Hematopoietic multipotent progenitor cell treated with erythropoietin and hydrocortisone succinate and interleukin-3 and kit ligand, for 4 days (in vitro differentiated cells): ENCODE measurements around the gene COX7A2.

Source experiments
- DNase-seq: peaks from one replicate; pipeline ENCODE4 v3.0.0-alpha.2; 2015

COX7A2 gene

DNA sequence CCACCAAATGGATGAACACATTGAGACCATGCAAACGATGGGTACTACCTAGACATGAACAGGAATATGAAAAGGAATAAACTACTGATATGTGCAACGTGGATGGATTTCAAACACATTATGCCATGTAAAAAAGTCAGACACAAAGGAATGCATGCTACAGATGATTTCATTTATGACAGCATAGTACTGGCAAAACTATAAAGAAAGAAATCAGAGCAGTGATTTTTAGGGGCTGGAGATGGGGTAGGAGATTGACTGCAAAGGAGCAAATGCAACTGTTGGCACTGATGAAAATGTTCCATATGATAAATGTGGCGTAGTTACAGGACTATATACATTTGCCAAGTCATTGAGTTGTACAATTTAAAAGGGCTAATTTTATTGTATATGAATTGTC lies 24.3 kb downstream of the COX7A2 start:
- no peak for DNase-seq

GRCh38 chr6:75217193-75217592 lies 26.4 kb downstream of the COX7A2 start:
- DNase-seq, result no peak

DNA sequence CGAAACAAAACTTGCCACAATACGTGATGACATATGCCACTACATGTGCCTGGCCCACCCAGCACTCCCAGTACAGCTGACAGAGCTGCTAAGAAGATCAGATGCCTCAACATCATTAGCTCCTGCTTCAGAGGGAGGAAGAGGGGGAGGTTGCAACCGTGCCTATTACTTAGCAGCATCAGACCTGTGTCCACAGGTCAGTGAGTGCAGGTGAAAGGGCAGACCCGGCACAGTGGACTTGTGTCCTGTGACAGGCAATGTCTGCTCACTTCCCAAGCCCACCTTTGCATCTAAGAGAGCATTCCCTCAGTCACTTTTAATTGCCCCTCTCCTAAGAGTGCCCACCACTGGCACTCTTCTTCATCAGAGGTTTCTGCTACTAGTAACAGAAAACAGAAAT lies 28.3 kb downstream of the COX7A2 start:
- no peak for DNase-seq

GRCh38 chr6:75213732-75214131 lies 29.9 kb downstream of the COX7A2 start:
- DNase-seq, result no peak

DNA sequence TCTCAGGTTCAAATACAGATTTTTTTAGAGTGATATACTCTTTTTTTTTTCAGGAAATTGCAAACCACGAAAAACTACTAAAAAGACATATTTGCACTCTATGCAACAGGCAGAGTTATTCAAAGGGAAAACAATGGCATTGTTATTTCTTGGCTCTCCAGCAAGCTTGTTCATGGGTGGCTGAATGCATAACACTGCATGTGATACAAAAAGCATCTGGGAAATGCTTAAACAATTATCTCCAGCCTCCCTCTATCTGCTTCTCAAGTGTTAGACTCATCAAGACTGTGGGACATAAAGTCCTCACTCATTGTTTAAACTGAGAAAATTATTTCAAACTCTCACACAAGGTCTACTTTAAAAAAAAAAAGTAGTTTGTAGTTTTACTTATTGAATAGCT lies 30.5 kb downstream of the COX7A2 start:
- DNase-seq, result no peak

DNA sequence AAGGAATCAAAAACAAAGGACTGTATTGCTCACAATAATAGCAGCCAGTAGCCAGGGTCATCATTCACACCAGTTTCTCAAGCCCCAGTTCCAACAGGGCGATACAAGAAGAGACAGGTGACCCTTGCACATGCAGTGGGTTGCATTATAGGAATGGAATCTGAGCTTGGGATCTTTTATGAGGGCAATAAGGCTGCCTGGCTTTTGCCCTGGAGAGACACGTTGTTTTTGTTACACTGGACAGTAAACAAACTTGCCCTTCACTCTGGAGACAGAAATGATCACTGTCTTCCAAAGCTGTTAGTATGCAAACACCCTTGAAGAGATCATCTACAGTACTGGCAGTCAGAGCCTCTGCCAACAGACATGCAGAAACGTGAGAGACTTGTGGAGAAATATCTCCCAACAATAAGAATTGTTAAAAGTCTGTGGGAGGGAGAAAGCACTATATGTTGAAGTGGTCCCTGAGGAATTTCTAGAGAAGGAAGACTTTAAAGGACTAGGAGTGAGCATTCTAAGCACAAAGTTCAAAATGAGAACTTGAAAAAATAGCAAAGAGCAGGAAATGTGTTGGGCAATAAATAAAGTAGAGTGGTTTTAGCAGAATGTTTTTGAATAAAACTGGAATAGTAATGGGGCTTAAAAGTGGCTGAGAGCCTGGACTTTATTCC lies 31.5 kb downstream of the COX7A2 start:
- DNase-seq, result no peak

DNA sequence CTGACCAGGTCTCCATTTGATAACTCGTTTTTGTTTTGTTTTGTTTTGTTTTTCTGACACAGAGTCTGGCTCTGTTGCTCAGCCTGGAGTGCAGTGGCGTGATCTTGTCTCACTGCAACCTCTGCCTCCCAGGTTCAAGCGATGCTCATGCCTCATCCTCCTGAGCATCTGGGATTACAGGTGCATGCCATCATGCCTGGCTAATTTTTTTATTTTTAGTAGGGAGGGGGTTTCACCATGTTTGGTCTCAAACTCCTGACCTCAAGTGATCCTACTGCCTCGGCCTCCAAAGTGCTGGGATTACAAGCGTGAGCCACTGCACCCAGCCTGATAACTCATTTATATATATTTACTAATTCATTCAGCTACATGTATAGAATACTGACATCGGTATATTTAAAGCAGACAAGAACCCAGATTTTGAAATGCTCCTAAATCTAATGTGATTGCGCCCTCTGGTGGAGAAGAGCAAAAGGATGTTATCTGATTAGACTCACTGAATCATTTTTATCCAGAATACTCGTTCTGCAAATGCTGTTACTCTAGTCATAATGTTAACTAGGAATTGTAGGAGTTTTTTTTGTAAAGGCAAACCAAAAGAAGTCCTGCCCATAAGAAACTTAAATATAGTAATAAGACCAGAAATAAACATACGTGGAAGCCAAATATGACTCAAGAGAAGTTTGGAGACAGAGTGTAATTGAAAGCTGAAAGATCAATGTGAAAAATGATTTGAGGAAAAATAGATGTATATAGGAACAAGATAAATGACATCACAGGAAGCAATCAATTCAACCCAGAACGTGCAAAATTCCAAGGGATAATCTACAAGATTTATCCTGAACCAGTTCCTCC lies 32.5 kb downstream of the COX7A2 start:
- DNase-seq, result peak; percentile 87

DNA sequence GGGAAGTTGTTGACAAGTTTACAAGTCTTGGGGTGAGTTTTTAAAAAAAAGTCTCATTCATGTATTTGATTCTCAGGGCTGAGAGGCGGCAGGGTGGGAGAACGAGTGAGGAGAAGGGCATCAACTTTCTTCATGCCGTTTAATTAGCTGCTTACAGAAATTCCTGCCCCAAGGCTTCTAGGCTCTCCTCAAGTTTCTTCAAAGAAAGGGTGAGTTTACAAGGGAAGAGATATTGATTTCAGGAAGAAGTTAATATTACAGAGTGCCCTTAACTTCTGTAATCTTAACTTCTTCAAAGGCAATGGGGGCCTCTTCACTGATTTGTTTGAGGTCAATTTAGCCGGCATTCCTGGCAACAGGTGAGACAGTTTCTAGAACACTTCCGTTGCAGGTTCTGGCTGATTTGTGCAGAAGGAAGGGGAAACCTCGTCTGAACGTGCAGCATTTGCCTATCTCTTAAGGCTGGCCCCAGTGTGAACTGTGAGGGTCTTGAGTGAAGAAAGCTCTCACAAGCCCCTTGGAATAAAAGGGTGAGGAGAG lies 34.3 kb downstream of the COX7A2 start:
- DNase-seq, result no peak

- peak; percentile 89 for DNase-seq
Measured at GRCh38 chr6:75208298-75209183, 35.1 kb downstream of the COX7A2 start.

DNA sequence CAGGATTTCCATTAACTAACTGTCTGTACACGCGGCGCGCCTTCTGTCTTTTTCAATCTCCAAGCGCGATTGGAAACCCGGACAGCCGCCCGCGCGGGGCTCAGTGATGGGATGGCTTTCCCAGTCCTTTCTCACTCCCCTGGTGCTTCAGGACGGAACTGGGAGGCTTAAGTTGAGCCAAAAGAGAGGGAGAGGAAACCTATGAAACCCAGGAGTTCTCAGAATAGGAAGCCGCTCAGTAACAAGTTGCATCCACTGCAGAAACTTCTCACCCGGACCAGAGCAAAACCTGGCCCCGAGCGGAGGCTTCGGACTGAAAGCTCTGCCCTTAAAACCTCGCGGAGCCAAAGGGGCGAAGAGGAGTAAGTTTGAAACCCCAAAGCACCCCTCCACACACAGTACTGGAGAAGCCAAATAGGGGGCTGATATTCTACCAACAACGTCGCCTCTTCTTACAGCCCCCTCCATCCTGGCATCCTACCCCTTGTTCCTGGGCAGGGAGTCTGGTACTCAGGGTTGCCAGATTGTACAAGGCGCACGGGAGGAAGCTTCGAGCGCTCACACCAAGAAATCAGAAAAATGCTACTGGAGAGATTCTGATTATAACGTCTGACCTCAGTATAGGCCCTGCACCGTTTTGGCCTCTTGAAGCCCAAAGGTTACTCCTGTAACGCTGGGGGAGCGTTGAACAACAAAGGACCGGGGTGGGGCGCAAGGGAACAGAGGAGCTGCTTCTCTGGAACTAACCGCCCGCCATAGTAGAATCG lies 36.8 kb downstream of the COX7A2 start:
- DNase-seq, result no peak

DNA sequence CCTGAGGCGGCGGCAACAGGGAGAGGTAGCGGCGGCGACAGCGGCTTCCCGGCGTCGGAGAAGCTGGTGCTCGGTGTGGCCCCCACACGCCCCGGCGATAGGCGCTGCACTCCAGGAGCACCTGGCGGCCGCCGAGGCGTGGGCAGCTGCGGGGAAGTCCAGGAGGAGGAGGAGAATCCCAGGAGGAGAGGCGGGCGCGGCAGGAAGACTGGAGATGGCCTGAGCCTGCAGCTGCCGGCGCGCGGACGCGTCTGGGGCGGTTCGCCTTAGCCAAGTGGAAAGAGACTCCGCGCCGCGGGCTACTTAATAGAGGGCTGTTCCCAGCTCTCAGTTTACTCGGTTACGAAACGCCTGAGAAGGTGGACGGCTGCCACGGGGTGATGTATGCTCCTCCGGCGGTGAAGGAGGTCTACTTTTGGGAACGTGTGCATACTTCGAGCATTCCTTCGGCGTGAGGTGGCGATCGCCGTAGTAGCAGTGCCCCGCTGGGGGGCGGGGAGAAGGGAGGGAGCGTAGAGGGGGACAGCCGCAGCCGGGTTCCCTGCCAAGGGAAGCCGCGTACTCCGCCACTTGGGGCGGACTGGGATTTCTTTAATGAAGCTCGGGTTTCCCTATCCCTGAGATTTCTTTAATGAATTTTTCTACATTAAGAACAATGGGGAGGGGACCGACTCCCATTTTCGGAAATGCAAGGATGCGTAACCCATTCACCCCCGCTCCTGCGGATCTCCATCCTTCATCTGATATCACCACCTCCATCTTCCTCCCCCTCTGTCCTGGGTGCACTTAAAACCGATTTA lies 37.6 kb downstream of the COX7A2 start, which contains the start of gene COL12A1:
Gene COL12A1 (minus strand): TSS at position 278 of the 800 bp plus-strand sequence. CDS start 3,261 bp downstream, outside the sequence.
- DNase-seq, result peak; percentile 24

- DNase-seq, result peak; percentile 39
Measured at GRCh38 chr6:75204959-75205775, 38.4 kb downstream of the COX7A2 start.

DNA sequence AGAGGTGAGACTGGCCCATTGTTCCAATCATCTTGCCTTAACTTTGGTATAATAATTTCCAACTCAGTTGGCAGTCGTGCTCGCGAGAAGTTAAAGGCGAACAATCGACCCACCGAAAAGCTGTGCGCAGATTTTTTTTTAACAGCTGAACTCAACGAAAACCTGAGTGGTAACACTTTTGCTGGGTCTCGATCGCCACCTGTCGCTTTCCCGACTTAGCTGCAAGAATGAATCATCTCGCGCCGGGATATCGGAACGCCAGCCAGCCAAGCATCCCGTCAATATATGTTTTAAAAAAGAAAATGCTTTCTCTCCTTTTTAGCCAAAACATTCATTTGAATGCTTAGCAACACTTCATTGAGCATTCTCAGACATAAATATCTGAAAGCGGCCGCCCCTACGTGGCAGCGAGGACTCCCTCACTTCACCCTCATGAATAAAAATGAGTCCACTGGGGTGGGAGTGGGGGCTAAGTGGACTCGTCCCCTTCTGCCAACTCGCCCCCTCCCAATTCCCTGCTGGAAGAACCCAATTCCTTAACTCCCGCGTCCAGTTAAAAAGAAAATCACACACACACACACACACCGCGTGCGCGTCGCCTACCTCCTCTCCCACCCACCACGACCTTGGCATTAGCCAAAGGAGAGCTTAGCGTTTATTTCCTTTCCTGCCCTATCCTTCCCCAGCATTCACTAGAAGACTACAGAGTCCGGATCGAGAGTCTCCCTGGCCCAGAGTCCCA lies 39.2 kb downstream of the COX7A2 start:
- DNase-seq, result peak; percentile 73

DNA sequence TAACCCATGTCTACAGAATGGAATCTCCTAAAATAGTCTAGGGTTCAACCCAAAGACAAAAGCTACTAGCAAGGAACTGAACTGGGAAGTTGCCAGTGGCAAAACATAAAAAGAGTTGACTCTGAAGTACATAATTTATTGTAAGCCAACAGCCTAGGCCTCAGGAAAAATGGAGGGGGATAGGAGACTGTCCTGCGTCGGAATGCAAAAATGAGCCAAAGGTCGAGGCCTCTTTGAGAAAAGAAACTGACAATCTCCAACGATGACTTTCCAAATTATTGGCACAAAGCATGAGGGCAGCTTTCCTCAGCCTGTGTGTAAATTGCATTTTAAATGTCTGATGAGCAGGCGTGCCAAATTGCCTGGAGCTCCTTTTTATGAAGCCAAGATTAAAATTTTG lies 39.9 kb downstream of the COX7A2 start:
- DNase-seq, result no peak

- DNase-seq, result no peak
Measured at GRCh38 chr6:75202676-75203131, 40.9 kb downstream of the COX7A2 start.

DNA sequence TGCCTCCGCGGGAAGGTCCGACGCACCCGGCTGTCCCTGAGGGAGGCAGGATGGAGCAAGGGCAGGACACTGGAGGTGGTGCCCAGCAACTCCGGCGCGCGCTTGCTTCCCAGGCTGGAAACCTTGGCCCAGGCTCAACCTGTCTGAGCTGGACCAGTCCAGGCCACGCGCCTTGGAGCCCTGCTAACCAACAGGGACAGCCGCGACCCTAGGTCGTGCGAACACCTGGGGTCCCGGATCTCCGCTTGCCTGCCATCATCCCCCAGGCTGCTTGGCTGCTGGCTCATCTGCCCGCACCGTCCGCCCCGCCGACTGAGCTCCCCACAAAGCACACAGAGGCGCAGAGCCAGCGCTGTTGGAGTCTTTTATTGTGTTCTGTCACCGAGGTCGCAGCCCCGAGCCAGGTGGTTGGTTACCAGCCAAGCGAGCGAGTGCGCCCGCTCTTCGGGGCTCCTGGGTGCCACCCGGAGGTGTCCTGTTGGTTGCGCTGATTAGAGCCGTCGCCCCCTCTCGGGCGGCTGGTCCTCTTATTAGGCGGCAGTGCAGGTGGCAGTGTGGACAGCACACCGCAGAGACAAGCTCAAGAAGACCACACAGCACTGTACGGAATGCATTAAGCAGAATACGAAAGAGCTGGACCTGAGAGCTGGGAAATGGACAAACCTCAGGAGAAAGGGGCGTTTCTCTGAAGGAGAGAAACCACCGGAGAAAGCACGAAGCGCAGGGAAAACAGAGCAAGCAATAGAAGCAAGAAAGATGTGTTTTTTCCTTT lies 41.5 kb downstream of the COX7A2 start:
- DNase-seq, result peak; percentile 23

GRCh38 chr6:75201021-75201420 lies 42.6 kb downstream of the COX7A2 start:
- no peak for DNase-seq

DNA sequence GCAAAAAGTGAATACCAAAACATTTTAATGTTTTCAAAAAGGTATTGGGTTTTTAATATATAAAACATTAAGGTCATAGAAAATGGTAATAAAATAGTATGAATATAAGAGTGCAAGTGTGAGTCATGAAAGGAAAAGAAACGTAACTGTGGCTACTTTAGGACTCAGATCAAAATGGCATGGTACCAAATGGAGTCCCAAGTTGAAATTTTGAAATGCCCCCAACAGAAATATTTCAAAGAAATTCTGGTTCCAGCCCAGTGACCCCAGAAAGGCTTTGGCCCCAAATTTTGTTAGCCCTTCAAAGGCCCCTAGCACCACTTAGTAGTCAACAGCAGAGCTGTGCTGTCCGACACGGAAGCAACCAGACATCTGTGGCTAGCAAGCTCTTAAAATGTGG lies 43.7 kb downstream of the COX7A2 start:
- no peak for DNase-seq
